ENCODE data around the gene TAB2.

Gene TAB2

GRCh38 chr6:149380523-149380922, 63.0 kb downstream of the TAB2 start:
- DNase-seq = no peak

- DNase-seq = no peak
These were observed 65.9 kb downstream of the TAB2 start for GRCh38 chr6:149383371-149383770.

GRCh38 chr6:149384464-149384863, 67.0 kb downstream of the TAB2 start:
- DNase-seq = no peak

- DNase-seq = no peak
These were observed 68.6 kb downstream of the TAB2 start for GRCh38 chr6:149385998-149386646.

- peak; percentile 8 for DNase-seq
These were observed 70.4 kb downstream of the TAB2 start for GRCh38 chr6:149387779-149388512.

- DNase-seq = no peak
These were observed 72.2 kb downstream of the TAB2 start for GRCh38 chr6:149389509-149390297.

GRCh38 chr6:149392093-149392492, 74.6 kb downstream of the TAB2 start:
- DNase-seq = no peak

- peak; percentile 7 for DNase-seq
These were observed 75.0 kb downstream of the TAB2 start for GRCh38 chr6:149392535-149392934.

- no peak for DNase-seq
These were observed 75.6 kb downstream of the TAB2 start for GRCh38 chr6:149393002-149393679.

GRCh38 chr6:149395185-149395584, 77.7 kb downstream of the TAB2 start:
- DNase-seq = no peak

- no peak for DNase-seq
These were observed 79.9 kb downstream of the TAB2 start for GRCh38 chr6:149397384-149397783.

- DNase-seq = peak; percentile 5
These were observed 82.5 kb downstream of the TAB2 start, which contains the start of gene SUMO4 for GRCh38 chr6:149400050-149400449. Gene SUMO4, plus strand, starts transcription at chr6:149400262. Its CDS starts 130 bp downstream, at chr6:149400392.

- no peak for DNase-seq
These were observed 86.0 kb downstream of the TAB2 start for GRCh38 chr6:149403534-149403933.

- no peak for DNase-seq
These were observed 88.6 kb downstream of the TAB2 start for GRCh38 chr6:149405823-149406765.

- DNase-seq = no peak
These were observed 92.1 kb downstream of the TAB2 start for GRCh38 chr6:149409617-149410016.

GRCh38 chr6:149410557-149410956, 93.0 kb downstream of the TAB2 start:
- no peak for DNase-seq

- no peak for DNase-seq
These were observed 96.5 kb downstream of the TAB2 start for GRCh38 chr6:149414009-149414408.

- DNase-seq = no peak
These were observed 97.3 kb downstream of the TAB2 start for GRCh38 chr6:149414821-149415220.

- no peak for DNase-seq
These were observed 102.3 kb downstream of the TAB2 start for GRCh38 chr6:149419696-149420404.

- DNase-seq = no peak
These were observed 103.6 kb downstream of the TAB2 start for GRCh38 chr6:149421132-149421531.

- no peak for DNase-seq
These were observed 105.1 kb downstream of the TAB2 start for GRCh38 chr6:149422581-149422980.
